ENCODE measurements around the gene SLC35B3. TPM values are rescaled to one million over a fixed set of nuclear protein-coding genes. Genes with fewer than 3 reads are reported as not detected.
"Not testable (repeated sequence)": the region's sequence is repeated elsewhere in the genome, so short reads cannot be mapped to it uniquely, and the experiment has no call there.

Gene SLC35B3
- total RNA-seq, 1 experiment from 2014 or later, result 6.5 TPM

DNA sequence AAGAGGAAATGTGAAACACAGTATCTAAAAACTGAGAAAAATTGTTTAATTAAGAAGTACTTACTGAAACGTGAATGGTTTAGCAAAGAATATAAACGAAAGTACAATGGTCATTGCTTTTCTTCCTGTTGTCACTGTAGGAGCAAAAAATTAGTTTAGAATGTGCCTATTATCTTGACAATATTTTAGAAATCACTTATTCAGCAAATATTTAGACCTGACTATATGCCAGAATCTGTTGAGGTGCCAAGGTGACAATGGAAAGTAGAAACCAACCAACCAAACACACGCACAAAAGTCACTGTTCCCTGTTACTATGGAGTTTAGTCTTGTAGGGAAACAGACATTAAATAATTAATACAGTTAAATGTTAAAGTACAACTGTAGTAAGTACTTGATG is 20.5 kb downstream of the SLC35B3 start:
- Histone ChIP-seq H2AFZ (ENCODE audit: low read length) (no peak overlapping the region), H3K4me2 (ENCODE audit: low read length) (no peak overlapping the region), H3K9ac (ENCODE audit: low read length) (no peak overlapping the region), H3K27me3 (ENCODE audit: low read length) (no peaks in the 10 kb centered on the region), H3K79me2 (ENCODE audit: low read length) (no peaks in the 10 kb centered on the region), H3K9me2 (replicated peaks; ENCODE audit: low read length) (no peaks in the 10 kb centered on the region), H4K20me1 (ENCODE audit: low read length) (no peaks in the 10 kb centered on the region), H3K4me1 (ENCODE audit: insufficient read depth, low read length) (no peaks in the 10 kb centered on the region), H3K4me3 (ENCODE audit: low read length) (no peak overlapping the region), H3K9me3 (ENCODE audit: low read length) (no peaks in the 10 kb centered on the region), H3F3A (ENCODE audit: low read length, unreplicated experiment) (no peaks in the 10 kb centered on the region), H3K27ac (ENCODE audit: low read length) (no peak overlapping the region), H3K36me3 (ENCODE audit: low read depth, low read length) (peaks cover 38% of the 10 kb centered on the region)
- ChIA-PET POLR2A (ENCODE audit: unreplicated experiment) (no interaction called here), CTCF (no interaction called here)
- DNase-seq, result no peak
- TF ChIP-seq CTCF (conservative IDR thresholded peaks at IDR 0.05; ENCODE audit: low read depth, low read length) (no peak), EZH2 (IDR thresholded peaks at IDR 0.05; ENCODE audit: low read length, unreplicated experiment) (no peak), EZH2phosphoT487 (IDR thresholded peaks at IDR 0.05; ENCODE audit: borderline replicate concordance, low read length) (no peak)
- no TSS peak for BruUV-seq (replicated peaks)
- no peak for ATAC-seq
- intact Hi-C loops (cut with micrococcal nuclease), result no loop called here

GRCh38 chr6:8405946-8406345 is 29.4 kb downstream of the SLC35B3 start:
- CTCF ChIA-PET; H3K79me2 ChIP-seq (ENCODE audit: low read length); H4K20me1 ChIP-seq (ENCODE audit: low read length); H3F3A ChIP-seq (ENCODE audit: low read length, unreplicated experiment); H3K27ac ChIP-seq (ENCODE audit: low read length); POLR2A ChIA-PET (ENCODE audit: unreplicated experiment); H3K9me3 ChIP-seq (ENCODE audit: low read length); H3K36me3 ChIP-seq (ENCODE audit: low read depth, low read length); H3K4me1 ChIP-seq (ENCODE audit: insufficient read depth, low read length); H3K4me2 ChIP-seq (ENCODE audit: low read length); H3K27me3 ChIP-seq (ENCODE audit: low read length); H3K4me3 ChIP-seq (ENCODE audit: low read length); H3K9me2 ChIP-seq (replicated peaks; ENCODE audit: low read length); H2AFZ ChIP-seq (ENCODE audit: low read length); BruUV-seq (replicated peaks); intact Hi-C loops (cut with micrococcal nuclease); H3K9ac ChIP-seq (ENCODE audit: low read length): not testable (repeated sequence)
- ATAC-seq (peak; percentile 35; the same call in 1 of the 2 replicates), DNase-seq (peak; percentile 49)

DNA sequence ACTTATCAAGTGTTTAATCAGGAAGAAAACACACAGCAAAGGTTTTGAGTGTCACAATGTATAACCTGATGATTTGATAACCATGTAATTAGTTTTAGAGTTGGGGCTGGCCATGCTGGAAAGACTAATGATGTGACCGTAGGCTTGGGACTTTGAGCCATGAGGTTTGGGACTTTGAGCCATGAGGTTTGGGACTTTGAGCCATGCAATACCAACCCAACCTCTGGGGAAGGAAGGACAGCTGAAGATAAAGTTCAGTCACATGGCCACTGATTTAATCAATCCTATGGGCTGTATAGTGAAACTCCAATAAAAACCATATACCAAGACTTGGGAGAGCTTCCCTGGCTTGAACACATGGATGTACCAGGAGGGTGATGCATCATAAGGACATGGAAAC is 32.8 kb downstream of the SLC35B3 start:
- no TSS peak for BruUV-seq (replicated peaks)
- H3K9ac ChIP-seq (ENCODE audit: low read length), result no peak overlapping the region
- no peaks in the 10 kb centered on the region for H3K79me2 ChIP-seq (ENCODE audit: low read length)
- DNase-seq (no peak), ATAC-seq (no peak)
- intact Hi-C loops (cut with micrococcal nuclease), result no loop called here
- H4K20me1 ChIP-seq (ENCODE audit: low read length), result no peaks in the 10 kb centered on the region
- no peak overlapping the region for H3K4me2 ChIP-seq (ENCODE audit: low read length)
- H3F3A ChIP-seq (ENCODE audit: low read length, unreplicated experiment), result no peaks in the 10 kb centered on the region
- H2AFZ ChIP-seq (ENCODE audit: low read length), result no peak overlapping the region
- H3K4me1 ChIP-seq (ENCODE audit: insufficient read depth, low read length), result no peaks in the 10 kb centered on the region
- TF ChIP-seq EZH2phosphoT487 (IDR thresholded peaks at IDR 0.05; ENCODE audit: borderline replicate concordance, low read length), result no peak
- TF ChIP-seq EZH2 (IDR thresholded peaks at IDR 0.05; ENCODE audit: low read length, unreplicated experiment), result no peak
- TF ChIP-seq CTCF (conservative IDR thresholded peaks at IDR 0.05; ENCODE audit: low read depth, low read length), result no peak
- H3K4me3 ChIP-seq (ENCODE audit: low read length), result no peak overlapping the region
- POLR2A ChIA-PET (ENCODE audit: unreplicated experiment), result no interaction called here
- H3K27me3 ChIP-seq (ENCODE audit: low read length), result peaks cover 4% of the 10 kb centered on the region; the same call in 1 of the 2 replicates
- no peaks in the 10 kb centered on the region for H3K9me3 ChIP-seq (ENCODE audit: low read length)
- CTCF ChIA-PET, result no interaction called here
- no peak overlapping the region for H3K27ac ChIP-seq (ENCODE audit: low read length)
- H3K9me2 ChIP-seq (replicated peaks; ENCODE audit: low read length), result no peaks in the 10 kb centered on the region
- no peaks in the 10 kb centered on the region for H3K36me3 ChIP-seq (ENCODE audit: low read depth, low read length)

Data from PC-3 (cell line).